Rectal smooth muscle tissue (tissue), 1 donor: Measurements from ENCODE around the gene ZNF488.

Experiments
- H3K27ac ChIP-seq: one replicate; pipeline ENCODE4 v1.7.0; 2013; ENCODE audit warnings: low read depth, low read length, inconsistent platforms
- H3K27me3 ChIP-seq: one replicate; pipeline ENCODE4 v1.7.0; 2013; ENCODE audit warnings: low read length; ENCODE audit not compliant: control insufficient read depth, insufficient read depth
- H3K36me3 ChIP-seq: one replicate; pipeline ENCODE4 v1.7.0; 2013; ENCODE audit warnings: low read length; ENCODE audit not compliant: control insufficient read depth, insufficient read depth
- H3K4me1 ChIP-seq: one replicate; pipeline ENCODE4 v1.7.0; 2013; ENCODE audit warnings: low read length; ENCODE audit not compliant: control insufficient read depth, insufficient read depth
- H3K4me3 ChIP-seq: one replicate; pipeline ENCODE4 v1.7.0; 2013; ENCODE audit warnings: low read length
- H3K9ac ChIP-seq: one replicate; pipeline ENCODE4 v1.7.0; 2013; ENCODE audit warnings: low read length

The ZNF488 gene

DNA sequence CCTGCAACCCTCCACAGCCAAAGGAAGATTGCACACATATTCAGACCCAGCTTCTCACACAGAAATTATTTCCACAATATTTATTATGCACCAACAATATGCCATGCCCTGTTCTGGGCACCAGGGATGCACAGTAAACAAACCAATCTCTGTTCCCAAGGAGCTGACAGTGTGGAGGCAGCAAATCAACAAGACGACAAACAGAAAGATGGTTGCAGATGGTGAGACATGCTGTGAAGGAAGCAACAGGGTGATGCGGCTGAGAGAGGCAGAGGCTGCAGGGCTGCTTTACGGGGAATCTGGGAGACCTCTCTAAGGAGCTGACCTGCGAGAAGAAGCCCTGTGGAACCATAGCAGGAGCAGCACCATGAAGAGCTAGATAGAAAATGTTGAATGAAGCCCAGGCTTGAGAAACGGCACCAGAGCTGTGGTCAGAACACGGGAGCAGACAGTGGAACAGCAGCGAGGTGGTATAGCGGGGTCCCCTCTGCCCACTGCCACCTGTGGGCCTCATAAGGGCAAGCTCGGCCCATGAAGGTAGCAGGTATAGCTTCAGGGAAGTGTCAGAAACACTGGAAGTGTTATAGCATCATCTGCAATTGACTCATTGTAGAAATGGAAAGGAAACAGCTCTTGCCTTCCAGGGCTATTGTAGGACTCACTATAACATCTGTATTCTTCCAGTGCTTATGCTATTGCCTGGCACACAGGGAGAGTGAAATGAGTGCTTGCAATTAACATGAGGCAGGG lies 18.5 kb downstream of the ZNF488 start:
- Histone ChIP-seq H3K4me3 (no peak overlapping the region), H3K9ac (no peak overlapping the region), H3K27ac (no peak overlapping the region), H3K36me3 (no peaks in the 10 kb centered on the region), H3K27me3 (no peaks in the 10 kb centered on the region), H3K4me1 (no peaks in the 10 kb centered on the region)

DNA sequence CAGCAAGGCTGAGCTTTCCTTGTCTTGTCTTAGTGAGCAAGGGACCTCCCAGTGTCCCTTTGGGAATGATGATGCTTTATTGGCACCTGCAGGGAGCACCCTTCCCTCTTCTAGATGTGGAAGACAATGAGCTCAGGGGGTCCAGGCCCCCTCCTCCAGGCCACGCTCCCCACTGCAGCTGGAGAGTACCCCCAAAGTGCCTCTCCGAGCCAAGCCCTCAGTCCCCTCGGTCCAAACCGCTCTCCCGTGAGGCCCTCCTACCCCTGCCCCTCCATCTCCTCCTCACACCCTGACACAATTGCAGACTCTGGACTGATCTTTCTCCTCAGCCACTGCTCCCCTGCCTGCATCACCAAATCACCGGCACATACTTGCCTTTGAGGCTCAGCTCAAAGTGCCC lies 19.2 kb downstream of the ZNF488 start:
- no peaks in the 10 kb centered on the region for H3K27me3 ChIP-seq

DNA sequence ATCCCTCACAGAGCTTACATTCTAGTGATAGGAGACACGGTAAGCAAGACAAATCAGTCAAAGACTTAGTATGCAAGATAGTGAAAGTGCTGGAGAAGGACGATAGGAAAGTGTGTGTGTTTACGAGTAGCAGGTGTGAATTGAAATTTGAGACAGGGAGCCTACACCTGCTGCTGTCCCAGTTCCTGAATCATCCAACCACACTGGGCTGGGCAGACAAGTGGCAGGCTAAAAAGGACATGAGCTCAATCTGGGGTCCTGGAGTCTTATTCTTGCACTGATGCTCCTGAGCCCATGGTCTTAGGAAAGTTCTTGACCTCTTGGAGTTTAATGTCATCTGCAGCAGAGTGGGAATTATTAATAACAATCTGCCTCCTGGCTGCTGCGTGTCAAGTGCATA lies 19.7 kb downstream of the ZNF488 start:
- Histone ChIP-seq H3K9ac (no peak overlapping the region), H3K27ac (no peak overlapping the region), H3K4me1 (no peaks in the 10 kb centered on the region), H3K4me3 (no peak overlapping the region), H3K36me3 (no peaks in the 10 kb centered on the region), H3K27me3 (no peaks in the 10 kb centered on the region)

More for the DNA sequence above, 19.2 kb downstream of the ZNF488 start:
- Histone ChIP-seq H3K4me3 (no peak overlapping the region), H3K4me1 (no peaks in the 10 kb centered on the region), H3K9ac (no peak overlapping the region), H3K27ac (no peak overlapping the region), H3K36me3 (no peaks in the 10 kb centered on the region)

DNA sequence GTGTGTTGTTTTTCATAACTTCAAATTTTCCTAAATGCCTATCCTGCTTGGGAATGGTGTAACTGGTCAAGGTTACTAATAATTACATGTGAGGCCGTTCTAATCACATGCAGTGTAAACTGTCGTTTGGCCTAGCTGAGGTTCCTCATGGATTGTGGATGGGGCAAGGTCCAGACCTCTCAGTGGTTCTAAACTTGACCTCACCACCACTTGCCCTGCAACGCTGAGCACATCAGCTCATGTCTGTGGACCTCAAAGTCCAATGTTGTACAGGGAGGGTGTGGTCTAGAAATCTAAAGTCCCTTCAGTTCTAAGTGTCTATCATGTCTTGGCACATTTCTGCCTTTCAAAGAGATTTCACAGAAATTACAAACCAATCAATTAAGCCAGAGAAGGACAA lies 20.3 kb downstream of the ZNF488 start:
- no peak overlapping the region for H3K4me3 ChIP-seq
- H3K4me1 ChIP-seq: no peaks in the 10 kb centered on the region
- H3K27me3 ChIP-seq: no peaks in the 10 kb centered on the region
- no peaks in the 10 kb centered on the region for H3K36me3 ChIP-seq
- no peak overlapping the region for H3K9ac ChIP-seq
- no peak overlapping the region for H3K27ac ChIP-seq

DNA sequence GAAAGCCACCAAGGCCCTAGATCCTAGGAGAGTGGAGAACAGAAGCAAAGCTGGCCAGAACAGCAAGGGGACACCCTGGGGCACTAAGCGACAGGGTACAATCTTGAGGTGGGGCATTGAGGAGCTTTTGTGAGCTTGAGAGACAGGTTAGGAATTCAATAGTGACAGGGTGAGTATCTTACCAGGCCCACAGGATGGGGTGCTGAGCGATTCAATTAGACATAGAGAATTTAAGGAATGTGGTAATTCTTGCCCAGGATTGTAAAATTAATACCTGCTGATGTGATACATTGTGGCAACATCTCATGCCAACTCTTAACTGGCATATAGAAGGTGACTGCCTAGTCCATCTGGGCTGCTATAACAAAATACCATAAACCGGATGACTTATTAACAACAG lies 21.9 kb downstream of the ZNF488 start:
- Histone ChIP-seq H3K36me3 (no peaks in the 10 kb centered on the region), H3K4me3 (no peak overlapping the region), H3K9ac (no peak overlapping the region), H3K27me3 (no peaks in the 10 kb centered on the region), H3K4me1 (no peaks in the 10 kb centered on the region), H3K27ac (no peak overlapping the region)

DNA sequence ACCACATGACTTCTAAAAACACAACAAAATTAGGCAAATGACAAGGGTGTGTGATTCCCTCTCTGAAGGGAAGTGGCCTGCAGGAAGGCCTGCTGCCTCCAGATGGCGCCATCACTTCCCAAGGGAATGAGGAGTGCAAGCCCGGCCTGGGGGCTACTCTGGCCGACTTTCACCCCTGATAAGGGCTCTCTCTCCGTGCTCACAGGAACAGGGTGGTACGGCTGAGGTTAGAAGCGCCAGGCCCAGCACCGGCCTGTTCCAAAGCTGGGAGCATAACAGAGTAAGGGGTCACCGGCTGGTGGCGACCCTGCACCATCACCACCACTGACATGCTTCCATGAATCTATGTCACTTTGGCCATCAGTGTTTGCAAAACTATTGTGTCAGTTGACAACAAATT lies 22.8 kb downstream of the ZNF488 start:
- Histone ChIP-seq H3K9ac (no peak overlapping the region), H3K4me1 (no peaks in the 10 kb centered on the region), H3K36me3 (no peaks in the 10 kb centered on the region), H3K27me3 (no peaks in the 10 kb centered on the region), H3K27ac (no peak overlapping the region), H3K4me3 (no peak overlapping the region)

DNA sequence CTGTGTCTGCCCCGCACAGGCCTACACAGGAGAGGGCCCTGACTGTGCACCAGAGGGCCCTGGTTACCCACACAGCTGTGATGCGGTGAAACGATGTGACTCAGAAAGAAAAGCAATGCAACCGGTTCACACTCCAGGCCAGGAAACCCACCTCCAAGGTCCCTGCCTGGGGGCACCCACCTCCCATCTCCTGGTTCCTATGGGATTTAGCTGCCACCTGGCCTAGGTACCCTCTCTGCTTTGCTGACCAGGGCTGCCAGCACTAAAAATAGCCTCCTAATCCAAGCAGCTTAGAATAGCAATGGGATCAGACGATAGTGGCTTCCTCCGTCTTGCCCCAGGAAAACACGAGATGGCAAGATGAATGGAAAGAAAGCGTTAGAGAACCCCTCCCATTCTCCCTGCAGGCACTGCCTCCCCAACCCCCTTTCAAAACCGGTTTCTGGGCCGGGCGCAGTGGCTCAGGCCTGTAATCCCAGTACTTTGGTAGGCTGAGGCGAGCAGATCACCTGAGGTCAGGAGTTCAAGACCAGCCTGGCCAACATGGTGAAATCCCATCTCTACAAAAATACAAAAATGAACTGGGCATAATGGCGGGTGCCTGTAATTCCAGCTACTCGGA lies 23.6 kb downstream of the ZNF488 start:
- H3K27ac ChIP-seq: no peak overlapping the region
- no peak overlapping the region for H3K9ac ChIP-seq
- no peaks in the 10 kb centered on the region for H3K4me1 ChIP-seq
- H3K4me3 ChIP-seq: no peak overlapping the region
- no peaks in the 10 kb centered on the region for H3K27me3 ChIP-seq
- H3K36me3 ChIP-seq: no peaks in the 10 kb centered on the region

DNA sequence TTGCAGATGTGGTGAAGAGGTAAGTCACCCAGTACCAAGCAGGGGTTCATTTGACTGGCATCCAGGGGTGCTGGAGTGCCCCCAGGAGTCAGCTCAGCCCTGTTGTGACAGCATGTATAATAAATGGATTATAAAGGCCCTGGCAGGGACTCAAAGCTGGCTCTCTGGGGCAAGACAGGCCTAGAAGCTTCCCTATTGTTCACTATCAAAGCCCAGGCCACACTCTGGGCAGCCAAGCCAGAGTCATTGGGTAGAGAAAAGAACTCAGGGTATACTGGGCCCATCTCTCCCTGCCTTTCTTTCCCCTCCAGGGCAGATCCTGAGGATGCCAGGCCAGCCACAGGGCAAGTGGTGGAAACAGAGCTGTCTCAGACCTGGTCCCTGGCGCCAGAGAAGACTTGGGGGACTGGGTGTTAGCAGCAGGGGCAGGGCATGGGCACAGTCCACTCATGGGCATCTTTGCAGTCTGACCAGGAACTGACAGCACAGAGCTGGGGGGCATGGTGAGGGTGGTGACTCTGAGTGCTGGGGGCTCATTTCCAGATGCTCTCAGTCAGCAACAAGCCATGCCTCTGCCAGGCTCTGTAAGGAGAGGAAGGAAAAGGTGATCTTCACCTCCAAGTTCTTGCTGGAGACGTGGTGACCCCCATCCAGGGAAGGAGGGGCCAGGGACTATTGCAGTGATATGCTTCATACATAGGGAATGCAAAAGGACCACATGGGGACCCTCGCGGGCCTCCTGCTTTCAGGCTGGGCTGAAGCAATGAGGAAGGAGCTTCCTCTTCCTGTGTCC lies 24.3 kb downstream of the ZNF488 start:
- no peaks in the 10 kb centered on the region for H3K27me3 ChIP-seq
- H3K9ac ChIP-seq: no peak overlapping the region
- no peaks in the 10 kb centered on the region for H3K4me1 ChIP-seq
- no peak overlapping the region for H3K4me3 ChIP-seq
- no peak overlapping the region for H3K27ac ChIP-seq
- no peaks in the 10 kb centered on the region for H3K36me3 ChIP-seq

DNA sequence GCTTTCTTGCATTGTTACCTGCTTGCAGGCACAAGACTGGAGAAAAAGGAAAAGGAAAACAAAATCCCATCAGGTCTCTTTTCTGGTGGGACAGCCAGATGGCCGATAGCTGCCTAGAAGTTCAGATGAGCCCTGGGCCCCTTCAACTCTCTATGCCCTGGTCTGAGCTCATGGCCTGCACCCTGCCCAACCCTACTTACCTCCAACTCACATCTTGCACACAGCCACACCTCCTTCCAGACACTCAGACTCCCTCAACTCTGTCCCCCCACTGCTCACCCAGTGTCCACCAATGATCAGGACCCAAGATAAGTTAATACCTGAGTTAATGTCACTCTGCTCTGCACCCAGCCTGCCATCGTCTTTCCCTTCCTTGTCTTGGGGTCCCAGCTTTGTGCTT lies 25.0 kb downstream of the ZNF488 start:
- Histone ChIP-seq H3K27ac (no peak overlapping the region), H3K9ac (no peak overlapping the region), H3K36me3 (no peaks in the 10 kb centered on the region), H3K4me3 (no peak overlapping the region), H3K27me3 (no peaks in the 10 kb centered on the region), H3K4me1 (no peaks in the 10 kb centered on the region)

DNA sequence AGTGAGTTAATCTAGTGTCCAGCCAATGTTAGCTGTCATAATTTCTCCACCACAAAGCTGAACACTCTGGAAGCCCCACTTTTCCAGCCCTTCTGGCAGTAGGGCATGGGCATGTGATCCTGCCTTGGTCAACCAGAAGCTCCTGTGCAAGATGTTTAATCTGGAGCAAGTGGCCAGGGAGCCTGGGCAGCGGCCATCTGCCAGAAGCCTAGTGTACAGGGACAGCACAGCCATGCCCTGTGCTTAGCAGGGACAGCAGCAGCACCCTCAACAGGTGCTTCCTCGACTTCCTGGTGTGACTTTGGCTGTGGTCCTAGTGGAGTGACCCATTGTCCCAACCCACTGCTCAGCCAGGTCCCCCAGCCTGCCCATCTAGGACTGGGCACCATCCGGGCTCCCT lies 25.6 kb downstream of the ZNF488 start:
- no peak overlapping the region for H3K4me3 ChIP-seq
- H3K9ac ChIP-seq: no peak overlapping the region
- H3K27me3 ChIP-seq: no peaks in the 10 kb centered on the region
- no peaks in the 10 kb centered on the region for H3K4me1 ChIP-seq
- H3K27ac ChIP-seq: no peak overlapping the region
- H3K36me3 ChIP-seq: no peaks in the 10 kb centered on the region

DNA sequence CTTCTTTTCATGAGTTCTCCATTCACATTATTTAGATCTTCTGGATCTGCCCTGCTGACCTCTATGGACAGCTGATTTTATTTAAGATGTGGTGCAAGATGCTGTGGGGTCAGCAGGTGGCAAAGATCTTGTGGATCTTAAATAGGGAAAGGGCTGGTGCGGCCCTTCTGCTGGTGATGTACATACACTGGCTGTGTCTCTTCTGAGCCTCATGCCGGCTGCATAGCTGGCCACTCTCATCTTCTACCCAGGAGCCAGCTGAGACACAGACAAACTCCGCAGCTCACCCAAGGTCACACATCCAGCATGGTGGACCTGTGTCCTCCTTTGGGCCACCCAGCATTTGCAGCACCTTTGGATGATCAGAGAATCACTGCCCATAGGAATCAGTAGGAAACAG lies 26.2 kb downstream of the ZNF488 start:
- Histone ChIP-seq H3K9ac (no peak overlapping the region), H3K36me3 (no peaks in the 10 kb centered on the region), H3K4me1 (no peaks in the 10 kb centered on the region), H3K27ac (no peak overlapping the region), H3K27me3 (no peaks in the 10 kb centered on the region), H3K4me3 (no peak overlapping the region)

DNA sequence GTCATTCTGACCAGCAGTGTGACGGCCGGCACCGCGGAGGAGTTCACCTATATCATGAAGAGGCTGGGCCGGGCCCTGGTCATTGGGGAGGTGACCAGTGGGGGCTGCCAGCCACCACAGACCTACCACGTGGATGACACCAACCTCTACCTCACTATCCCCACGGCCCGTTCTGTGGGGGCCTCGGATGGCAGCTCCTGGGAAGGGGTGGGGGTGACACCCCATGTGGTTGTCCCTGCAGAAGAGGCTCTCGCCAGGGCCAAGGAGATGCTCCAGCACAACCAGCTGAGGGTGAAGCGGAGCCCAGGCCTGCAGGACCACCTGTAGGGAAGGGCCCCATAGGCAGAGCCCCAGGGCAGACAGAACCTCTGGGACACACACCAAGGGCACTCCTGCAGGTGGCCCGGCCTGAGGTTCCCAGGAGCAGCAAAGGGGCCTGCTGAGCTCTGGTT lies 26.9 kb downstream of the ZNF488 start:
- no peaks in the 10 kb centered on the region for H3K4me1 ChIP-seq
- H3K27me3 ChIP-seq: no peaks in the 10 kb centered on the region
- no peaks in the 10 kb centered on the region for H3K36me3 ChIP-seq
- no peak overlapping the region for H3K9ac ChIP-seq
- no peak overlapping the region for H3K4me3 ChIP-seq
- no peak overlapping the region for H3K27ac ChIP-seq
